ENCODE results near the gene NCS1. TPM values are rescaled to one million over a fixed set of nuclear protein-coding genes. Genes with fewer than 3 reads are reported as not detected.

Gene NCS1
- total RNA-seq, 2 donors from 2014 or later: 4.5 to 26.1 TPM

- peaks cover 0 to 17% of the 10 kb centered on the region in 2 donors for H3K4me1 ChIP-seq
- no peak for DNase-seq (ENCODE audit: low spot score)
- H3K27ac ChIP-seq: peak overlapping the region in 1 of 2 donors; percentile 11
- H3K36me3 ChIP-seq: no peaks in the 10 kb centered on the region
- H3K27me3 ChIP-seq: no peaks in the 10 kb centered on the region
- no peak for TF ChIP-seq CTCF (IDR thresholded peaks at IDR 0.05)
- H3K9me3 ChIP-seq: no peaks in the 10 kb centered on the region
- H3K4me3 ChIP-seq: no peak overlapping the region
These were observed 5.9 kb downstream of the NCS1 start for GRCh38 chr9:130177898-130178805.

- no peak for DNase-seq (ENCODE audit: low spot score)
- no peak overlapping the region for H3K4me3 ChIP-seq
- TF ChIP-seq CTCF (IDR thresholded peaks at IDR 0.05): no peak
- no peaks in the 10 kb centered on the region for H3K36me3 ChIP-seq
- H3K9me3 ChIP-seq: no peaks in the 10 kb centered on the region
- peaks cover 0 to 14% of the 10 kb centered on the region in 2 donors for H3K4me1 ChIP-seq
- H3K27me3 ChIP-seq: no peaks in the 10 kb centered on the region
- no peak overlapping the region for H3K27ac ChIP-seq
These were observed 7.2 kb downstream of the NCS1 start for GRCh38 chr9:130179331-130179907.

- Histone ChIP-seq H3K27ac (no peak overlapping the region), H3K4me1 (peaks cover 0 to 20% of the 10 kb centered on the region in 2 donors), H3K27me3 (no peaks in the 10 kb centered on the region), H3K36me3 (no peaks in the 10 kb centered on the region), H3K4me3 (no peak overlapping the region), H3K9me3 (no peaks in the 10 kb centered on the region)
- no peak for DNase-seq (ENCODE audit: low spot score)
- TF ChIP-seq CTCF (IDR thresholded peaks at IDR 0.05): no peak
These were observed 8.3 kb downstream of the NCS1 start for GRCh38 chr9:130180516-130180915.

- DNase-seq (ENCODE audit: low spot score): no peak
- TF ChIP-seq CTCF (IDR thresholded peaks at IDR 0.05): no peak
- H3K27ac ChIP-seq: no peak overlapping the region
These were observed 9.6 kb downstream of the NCS1 start for GRCh38 chr9:130181678-130182380.

GRCh38 chr9:130182381-130182909, 10.2 kb downstream of the NCS1 start:
- H3K4me1 ChIP-seq: peaks cover 0 to 40% of the 10 kb centered on the region in 2 donors
- H3K27ac ChIP-seq: peak overlapping the region in 1 of 2 donors; percentile 60

More at GRCh38 chr9:130181678-130182380, 9.6 kb downstream of the NCS1 start:
- H3K4me3 ChIP-seq: no peak overlapping the region
- H3K4me1 ChIP-seq: peaks cover 0 to 33% of the 10 kb centered on the region in 2 donors
- no peaks in the 10 kb centered on the region for H3K36me3 ChIP-seq
- no peaks in the 10 kb centered on the region for H3K9me3 ChIP-seq
- H3K27me3 ChIP-seq: no peaks in the 10 kb centered on the region

More at GRCh38 chr9:130182381-130182909, 10.2 kb downstream of the NCS1 start:
- no peak overlapping the region for H3K4me3 ChIP-seq
- H3K27me3 ChIP-seq: no peaks in the 10 kb centered on the region
- no peak for DNase-seq (ENCODE audit: low spot score)
- H3K36me3 ChIP-seq: no peaks in the 10 kb centered on the region
- TF ChIP-seq CTCF (IDR thresholded peaks at IDR 0.05): no peak
- H3K9me3 ChIP-seq: no peaks in the 10 kb centered on the region

Data from right atrium auricular region (tissue), 2 donors.